HPDE6-E6E7 (cell line): ENCODE data around the gene BCL6B.
"Not testable (repeated sequence)": the region's sequence is repeated elsewhere in the genome, so short reads cannot be mapped to it uniquely, and the experiment has no call there.

Experiments
- DNase-seq: peaks from one replicate; pipeline ENCODE4 v3.0.0; 2011; ENCODE audit warnings: missing footprints; ENCODE audit errors: extremely low spot score

The BCL6B gene, protein sequence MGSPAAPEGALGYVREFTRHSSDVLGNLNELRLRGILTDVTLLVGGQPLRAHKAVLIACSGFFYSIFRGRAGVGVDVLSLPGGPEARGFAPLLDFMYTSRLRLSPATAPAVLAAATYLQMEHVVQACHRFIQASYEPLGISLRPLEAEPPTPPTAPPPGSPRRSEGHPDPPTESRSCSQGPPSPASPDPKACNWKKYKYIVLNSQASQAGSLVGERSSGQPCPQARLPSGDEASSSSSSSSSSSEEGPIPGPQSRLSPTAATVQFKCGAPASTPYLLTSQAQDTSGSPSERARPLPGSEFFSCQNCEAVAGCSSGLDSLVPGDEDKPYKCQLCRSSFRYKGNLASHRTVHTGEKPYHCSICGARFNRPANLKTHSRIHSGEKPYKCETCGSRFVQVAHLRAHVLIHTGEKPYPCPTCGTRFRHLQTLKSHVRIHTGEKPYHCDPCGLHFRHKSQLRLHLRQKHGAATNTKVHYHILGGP

DNA sequence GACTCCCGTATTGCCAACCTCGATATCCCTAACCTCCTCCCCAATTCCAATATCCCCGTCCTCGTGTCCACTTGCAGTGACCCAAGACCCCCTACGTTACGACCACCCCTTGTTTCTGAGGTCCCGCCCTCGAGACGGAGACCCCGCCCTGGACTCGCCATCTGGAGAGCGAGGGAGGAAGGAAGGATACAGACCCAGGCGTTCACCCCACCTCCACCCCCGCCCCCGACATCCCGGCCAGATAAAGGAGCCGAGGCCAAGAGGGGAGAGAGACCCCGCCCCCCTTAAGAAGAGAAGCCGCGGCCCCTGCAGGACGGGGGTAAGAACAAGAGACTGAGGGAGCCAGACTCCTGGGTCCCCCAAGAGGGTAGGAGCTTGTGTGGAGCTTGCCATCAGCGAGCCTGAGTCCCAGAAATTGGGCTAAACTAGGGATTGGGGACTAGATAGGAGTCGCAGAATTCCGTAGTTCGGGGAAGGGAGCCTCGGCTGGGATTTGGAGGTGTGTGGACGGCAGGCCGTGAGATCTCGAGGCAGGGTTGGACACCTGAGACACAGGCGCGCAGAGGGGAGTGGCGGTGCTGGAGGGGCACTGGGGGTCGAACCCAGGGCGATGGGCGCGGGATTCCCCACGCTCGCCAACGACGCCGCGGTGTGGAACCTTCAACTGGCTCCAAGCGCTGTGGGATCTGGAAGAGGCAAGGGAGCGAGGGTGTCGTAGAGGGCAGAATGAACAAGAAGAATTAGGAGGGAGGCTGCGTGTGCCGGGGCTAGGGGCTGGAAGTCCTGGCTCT, at the start of gene BCL6B:
Gene BCL6B (plus strand): TSS at position 270 of the 791 bp plus-strand sequence. CDS start 622 bp downstream, outside the sequence.
- DNase-seq = no peak

DNA sequence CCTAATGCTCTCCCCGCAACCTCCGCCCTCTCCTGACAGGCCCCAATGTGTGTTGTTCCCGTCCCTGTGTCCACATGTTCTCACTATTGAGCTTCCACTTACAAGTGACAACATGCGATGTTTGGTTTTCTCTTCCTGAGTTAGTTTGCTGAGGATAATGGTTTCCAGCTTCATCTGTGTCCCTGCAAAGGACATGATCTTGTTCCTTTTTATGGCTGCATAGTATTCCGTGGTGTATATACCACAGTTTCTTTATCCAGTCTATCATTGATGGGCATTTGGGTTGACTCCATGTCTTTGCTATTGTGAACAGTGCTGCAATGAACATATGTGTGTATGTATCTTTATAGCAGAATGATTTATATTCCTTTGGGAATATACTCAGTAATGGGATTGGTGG, 43.4 kb upstream of the BCL6B start:
- DNase-seq = not testable (repeated sequence)

DNA sequence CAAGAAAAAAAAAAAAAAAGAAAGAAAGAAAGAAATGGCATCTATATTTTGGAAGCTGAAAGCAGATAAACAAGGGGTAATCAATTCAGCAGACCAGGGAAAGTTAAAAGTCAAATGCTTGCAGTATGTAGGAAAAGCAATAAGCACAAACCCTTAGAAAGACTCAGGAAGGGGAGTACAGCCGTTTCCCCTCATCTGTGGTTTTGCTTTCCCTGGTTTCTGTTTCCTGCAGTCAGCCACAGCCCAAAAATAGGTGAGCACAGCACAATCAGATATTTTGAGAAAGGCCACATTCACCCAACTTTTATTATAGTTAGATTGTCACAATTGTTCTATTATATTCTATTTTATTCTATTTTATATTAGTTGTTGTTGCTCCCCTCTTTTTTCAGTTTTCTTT, 41.4 kb upstream of the BCL6B start:
- DNase-seq = no peak

DNA sequence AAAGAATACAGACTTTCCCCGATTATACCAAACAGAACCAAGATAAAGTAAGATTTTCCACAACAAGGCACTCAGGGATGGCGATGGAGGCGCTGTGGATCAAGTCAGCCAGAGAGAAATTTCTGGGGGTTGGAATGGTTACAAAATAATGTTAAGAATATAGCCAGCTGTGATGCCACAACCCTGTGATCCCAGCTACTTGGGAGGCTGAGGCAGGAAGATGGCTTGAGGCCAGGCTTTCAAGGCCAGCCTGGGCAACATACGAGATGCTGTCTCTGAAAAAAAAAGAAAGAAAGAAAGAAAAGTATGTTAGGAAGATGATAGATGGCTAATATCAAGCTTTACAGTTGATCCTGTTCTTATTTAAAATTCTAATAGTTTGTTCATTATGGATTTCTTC, 37.6 kb upstream of the BCL6B start:
- no peak for DNase-seq

DNA sequence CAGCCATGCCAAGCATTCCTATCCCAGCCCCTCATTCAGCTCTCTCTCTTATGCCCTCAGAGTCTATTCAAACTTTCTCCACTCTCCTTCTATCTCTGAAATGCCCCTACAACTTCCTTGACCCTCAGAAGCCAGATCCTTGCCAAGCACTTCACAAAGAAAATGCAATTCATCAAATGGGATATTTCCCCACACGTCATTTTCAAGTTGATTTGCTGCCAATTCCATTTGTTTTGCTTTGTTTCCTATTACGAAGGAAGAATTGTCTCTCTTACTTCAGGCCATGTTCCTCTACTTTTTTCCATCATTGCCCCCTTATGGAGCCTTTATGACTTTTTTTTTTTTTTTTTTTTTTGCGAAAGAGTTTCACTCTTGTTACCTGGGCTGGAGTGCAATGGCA, 36.2 kb upstream of the BCL6B start:
- no peak for DNase-seq

DNA sequence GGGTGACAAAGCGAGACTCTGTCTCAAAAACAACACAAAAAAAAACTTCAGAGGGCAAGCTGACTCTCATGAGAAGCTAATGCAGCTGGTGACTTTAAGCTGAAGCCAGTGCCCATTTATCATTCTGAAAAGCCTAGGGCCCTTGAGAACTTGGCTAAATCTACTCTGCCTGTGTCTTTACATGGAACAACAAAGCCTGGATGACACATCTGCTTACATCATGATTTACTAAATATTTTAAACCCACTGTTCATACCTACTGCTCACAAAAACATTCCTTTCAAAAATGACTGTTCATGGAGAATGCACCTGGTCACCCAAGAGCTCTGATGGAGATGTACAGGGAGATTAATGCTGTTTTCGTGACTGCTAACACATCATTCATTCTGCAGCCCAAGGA, 33.1 kb upstream of the BCL6B start:
- DNase-seq = no peak

DNA sequence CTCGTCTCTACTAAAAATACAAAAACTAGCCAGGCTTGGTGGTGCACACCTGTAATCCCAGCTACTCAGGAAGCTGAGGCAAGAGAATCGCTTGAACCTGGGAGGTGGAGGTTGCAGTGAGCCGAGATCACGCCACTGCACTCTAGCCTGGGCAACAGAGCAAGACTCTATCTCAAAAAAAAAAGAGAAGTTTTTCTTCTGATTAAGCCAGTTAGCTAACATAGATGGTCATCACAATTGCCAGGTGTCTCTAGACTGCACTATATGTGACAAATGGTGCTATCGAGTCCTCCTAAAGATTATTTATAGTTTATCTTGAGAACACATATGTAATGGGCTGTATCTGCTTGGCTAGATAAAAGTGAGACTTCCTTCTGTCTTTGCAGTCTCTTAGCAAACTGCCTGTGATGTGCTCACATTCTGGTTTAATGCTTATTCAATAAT, 29.2 kb upstream of the BCL6B start:
- DNase-seq = not testable (repeated sequence)

DNA sequence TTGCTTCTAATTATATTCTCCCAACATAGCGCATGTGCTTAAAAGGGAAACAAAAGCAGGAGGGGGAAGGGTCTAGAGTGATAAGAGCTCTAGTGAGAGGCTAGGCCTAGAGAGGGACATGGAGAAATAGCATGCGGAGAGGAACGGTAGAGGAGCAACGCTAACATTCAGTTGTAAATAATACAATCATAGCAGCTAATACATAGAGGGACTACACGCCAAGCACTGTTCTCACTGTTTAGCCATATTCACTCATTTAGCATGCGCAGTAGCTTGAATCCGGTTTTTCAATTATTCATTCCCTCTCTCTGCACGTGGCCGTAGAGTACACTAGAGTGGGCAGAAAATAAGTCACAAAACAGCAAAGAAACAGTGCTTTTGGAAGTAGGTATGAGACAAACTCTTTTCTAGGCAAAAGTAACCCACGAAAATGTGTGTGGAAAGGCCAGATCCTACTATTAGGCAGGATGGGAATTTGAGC, 28.7 kb upstream of the BCL6B start:
- no peak for DNase-seq

DNA sequence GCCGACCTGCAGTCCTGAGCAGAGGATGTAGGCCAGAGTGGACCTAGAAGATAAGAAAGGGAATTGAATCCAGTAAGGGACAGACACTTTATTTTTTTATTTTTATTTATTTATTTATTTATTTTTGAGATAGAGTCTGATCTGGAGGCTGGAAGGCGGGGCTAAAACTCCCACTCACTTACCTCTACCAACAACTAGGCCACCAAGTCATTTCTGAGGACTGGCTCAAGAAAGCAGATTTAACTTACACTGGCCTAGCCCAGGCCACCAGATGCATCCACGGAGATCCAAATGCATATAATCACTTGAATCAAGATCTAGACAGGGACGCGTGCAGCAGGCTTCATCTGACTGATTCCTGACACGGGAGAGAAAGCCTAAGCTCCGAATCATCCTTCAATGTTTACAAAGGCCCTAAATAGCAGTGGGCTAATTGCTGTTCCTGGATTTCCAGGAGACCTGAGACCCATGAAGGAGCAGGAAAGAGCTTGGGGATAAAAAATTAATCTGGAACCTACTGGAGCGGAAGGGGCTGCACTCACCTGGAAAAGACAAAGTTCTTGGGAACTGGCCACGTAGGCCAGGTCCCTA, 28.1 kb upstream of the BCL6B start:
- DNase-seq = no peak

DNA sequence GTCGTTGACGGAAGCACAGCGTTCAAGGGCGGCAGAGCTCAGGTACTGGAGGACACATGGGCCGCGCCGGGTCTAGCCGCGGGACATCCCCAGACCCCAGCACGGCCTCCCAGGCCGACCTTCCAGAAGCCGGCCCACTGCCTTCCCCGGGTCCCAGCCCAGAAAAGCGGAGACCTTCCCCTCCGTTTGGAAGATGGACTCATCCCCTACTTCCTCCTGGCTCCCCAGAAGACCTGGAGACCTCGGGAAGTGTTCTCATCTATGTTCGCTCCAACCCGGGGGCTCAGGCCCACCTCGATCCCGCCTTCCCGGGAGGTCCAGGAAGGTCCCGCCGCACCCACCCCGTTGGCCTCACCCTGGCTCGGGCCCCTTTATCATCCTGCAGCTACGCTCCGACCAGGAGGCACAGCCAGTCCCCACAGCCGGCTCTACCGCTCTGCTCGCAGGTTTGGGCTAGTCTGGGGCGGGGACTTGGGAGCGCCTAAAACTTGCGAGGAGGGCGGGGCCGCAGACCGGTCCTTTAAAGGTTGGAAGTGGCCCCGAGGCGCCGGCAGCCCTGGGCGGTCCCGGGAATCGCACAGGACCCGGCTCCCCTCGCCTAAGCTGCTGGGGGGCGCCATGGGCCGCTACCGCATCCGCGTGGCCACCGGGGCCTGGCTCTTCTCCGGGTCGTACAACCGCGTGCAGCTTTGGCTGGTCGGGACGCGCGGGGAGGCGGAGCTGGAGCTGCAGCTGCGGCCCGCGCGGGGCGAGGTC, 27.2 kb upstream of the BCL6B start, which contains the start of gene ALOX12:
Gene ALOX12 (plus strand): TSS at position 550 of the 756 bp plus-strand sequence. CDS start 69 bp downstream, at position 619.
- no peak for DNase-seq

DNA sequence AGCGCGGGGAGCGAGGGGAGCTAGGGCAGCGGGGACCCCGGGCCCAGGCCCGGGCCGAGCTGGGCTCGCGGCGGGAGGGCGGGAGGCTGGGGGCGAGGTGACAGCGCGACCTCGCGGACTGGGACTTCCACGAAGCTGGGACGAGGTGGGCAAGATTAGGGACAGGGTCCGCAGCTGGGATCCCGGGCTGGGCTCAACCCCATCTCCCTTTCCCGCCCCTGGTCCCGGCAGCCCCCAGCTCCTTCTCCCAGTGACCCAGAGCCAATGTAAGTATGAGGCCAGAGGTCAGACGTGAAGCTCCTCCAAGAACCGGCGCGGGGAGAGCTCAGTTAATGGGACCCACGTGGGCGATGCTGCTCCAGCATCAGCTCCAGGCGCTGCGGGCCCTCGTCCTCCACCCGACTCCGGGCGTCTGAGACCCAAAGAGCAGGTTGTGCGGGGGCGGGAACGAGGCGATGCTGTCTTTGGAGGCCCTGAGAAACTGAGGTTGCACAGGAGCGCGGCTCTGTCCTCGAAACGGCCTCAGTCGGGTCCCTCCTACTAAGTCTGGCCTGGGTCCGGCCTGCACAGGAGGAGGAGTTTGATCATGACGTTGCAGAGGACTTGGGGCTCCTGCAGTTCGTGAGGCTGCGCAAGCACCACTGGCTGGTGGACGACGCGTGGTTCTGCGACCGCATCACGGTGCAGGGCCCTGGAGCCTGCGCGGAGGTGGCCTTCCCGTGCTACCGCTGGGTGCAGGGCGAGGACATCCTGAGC, 26.4 kb upstream of the BCL6B start:
- no peak for DNase-seq

DNA sequence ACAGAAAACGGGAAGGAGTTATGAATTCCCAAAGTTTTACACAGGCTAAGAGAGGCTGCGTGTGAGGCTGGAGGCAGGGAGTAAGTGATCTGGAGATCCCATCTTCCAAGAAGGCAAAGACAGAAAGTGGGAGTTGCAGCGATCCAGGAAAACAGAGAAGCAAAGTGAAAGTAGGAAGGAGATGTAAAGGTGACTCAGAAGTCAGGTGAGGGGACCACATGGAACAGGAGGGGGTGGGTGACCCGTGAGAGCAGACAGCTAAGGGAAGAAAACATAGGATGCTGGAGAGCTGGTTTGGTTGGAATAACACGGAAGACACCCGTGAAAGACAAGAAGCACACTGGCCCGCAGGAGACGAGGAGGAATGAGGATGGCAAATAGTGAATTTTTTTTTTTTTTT, 25.7 kb upstream of the BCL6B start:
- no peak for DNase-seq

DNA sequence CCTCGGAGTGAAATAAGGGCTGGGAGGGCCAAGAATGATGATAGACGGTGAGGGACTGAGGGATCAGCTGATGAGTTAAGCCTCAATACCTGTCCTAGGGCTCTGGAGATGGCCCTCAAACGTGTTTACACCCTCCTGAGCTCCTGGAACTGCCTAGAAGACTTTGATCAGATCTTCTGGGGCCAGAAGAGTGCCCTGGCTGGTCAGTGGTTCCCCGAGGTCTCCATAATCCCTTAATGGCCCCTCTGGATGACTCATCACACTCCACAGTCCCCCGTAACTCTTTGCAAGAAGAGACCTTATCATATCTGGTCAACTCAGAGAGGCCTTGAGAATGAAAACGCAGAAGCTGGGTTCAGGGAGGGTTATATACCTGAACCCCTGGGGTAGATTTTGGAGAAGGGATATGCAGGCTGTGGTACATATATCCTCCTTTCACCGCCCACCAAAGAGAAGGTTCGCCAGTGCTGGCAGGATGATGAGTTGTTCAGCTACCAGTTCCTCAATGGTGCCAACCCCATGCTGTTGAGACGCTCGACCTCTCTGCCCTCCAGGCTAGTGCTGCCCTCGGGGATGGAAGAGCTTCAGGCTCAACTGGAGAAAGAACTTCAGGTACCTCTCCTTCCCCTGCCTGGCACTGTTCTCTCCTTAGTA, 23.9 kb upstream of the BCL6B start:
- DNase-seq = no peak

DNA sequence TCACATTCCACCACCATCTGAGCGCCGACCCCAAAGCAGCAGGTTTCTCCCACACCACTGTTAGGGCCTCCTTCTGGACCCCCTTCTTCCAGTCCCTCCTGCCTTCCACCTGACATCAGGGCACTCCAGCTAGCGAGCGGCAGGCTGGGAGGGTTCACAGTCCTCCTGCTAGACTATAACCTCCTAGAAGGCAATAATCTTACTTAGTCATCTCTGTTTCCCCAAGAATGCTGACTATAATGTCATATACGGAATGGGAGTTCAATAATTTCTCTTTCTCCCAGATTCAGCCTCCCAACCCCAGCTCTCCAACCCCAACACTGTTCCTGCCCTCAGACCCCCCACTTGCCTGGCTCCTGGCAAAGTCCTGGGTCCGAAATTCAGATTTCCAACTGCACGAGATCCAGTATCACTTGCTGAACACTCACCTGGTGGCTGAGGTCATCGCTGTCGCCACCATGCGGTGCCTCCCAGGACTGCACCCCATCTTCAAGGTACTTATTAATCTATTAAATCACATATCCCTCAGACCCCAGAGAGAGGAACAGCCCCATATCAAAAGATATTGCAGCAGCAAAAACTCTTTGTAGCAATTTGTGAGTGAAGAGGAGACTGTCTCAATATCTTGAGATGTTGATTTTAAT, 21.4 kb upstream of the BCL6B start:
- DNase-seq = no peak

DNA sequence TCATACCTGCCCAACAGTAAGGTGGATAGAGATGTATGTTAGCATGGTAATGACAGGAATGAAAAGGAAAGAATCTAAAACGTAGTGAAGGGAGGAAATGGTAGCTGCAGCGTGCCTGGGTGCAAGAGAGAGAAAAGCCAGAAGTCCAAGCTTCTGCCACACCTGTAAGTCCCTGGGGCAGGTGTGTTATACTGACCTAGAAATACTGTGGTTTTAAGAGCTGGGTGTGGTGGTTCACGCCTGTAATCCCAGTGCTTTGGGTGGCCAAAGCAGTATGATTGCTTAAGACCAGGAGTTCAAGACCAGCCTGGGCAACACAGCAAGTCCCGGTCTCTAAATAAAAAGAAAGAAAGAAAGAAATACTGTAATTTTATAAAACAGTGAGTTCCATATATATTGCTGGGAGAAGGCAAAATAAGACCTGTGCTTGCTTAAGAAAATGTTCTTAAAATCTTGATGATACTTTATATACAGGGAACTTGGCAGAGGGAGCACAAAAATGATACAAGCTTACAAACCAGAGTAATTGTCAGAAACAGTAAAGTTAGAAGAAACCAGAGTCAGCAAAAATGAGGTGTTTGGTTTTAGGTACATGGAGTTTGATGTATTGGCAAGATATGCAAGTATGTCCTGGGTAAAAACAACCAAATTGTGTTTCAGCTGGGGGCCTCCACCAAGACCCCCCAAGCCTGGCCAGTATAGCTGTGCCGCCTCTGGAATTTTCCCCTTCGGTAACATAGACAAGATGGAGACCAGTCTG, 20.4 kb upstream of the BCL6B start:
- DNase-seq = no peak

DNA sequence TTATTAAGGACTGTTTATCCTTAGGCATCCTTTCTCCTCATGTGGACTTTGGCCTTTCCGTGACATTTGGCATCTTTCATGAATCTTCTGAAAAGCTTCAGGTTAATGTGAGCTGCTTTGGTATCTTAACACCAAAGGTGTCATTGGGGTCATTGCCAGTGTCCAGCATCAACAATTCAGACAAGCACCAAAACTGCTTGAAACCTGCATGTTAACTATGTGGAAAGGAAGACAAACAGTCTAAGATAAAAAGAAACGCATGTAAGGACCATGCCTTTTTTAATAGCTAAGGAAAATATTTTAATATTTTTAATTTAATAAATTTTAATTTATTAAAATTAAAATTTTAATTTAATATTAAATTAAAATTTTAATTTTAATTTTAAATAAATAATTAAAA, 19.1 kb upstream of the BCL6B start:
- DNase-seq = no peak

DNA sequence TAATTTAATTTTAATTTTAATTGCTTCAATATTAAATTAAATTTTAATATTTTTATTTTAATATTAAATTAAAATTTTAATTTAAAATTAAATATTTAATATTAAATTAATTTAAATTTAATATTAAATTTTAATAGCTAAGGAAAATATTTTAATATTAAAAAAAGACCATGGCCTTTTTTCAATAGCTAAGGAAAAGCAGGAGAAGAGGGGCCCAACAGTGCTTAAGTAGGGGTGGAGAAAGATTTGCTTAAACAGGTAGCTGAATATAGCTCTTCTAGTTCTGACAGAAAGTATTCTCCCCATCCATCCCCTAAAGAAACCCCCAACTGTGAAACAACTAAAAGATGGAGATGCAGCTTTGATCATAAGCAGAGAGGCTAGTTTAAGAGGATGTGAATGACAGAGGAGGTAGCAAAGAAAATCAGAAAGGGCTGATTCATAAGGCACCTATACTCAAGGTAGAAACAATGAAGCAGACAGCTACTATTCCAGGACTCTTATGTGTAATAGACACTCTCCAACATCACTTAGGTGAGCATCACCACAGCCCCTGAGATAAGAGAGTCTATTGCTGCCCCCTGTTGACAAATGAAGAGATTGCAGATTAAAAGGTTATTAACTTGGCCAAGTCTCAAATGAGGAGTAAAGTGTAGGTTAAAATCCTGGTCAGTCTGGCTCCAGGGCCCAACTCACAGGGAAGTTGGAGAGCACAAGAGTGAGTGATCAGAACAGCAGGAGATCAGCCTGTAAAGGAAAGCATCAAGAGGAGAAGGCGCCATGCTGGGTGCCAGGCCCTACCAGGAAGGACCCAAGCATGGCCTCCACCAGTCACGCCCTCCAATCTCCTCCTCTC, 18.2 kb upstream of the BCL6B start:
- DNase-seq = no peak

DNA sequence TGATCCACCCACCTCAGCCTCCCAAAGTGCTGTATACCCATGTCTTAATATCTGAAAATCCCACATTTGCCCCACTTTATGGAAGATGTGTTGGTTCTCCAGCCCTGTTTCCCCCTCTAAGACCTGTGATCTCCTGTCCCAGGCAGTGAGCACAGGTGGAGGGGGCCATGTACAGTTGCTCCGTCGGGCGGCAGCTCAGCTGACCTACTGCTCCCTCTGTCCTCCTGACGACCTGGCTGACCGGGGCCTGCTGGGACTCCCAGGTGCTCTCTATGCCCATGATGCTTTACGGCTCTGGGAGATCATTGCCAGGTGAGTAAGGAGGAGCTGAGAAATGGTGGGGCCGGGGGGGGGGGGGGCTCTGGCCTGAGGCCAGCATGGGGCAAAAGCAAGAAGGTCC, 17.1 kb upstream of the BCL6B start:
- no peak for DNase-seq
